Panc1 (cell line): ENCODE measurements around the gene LIME1. TPM values are rescaled to one million over a fixed set of nuclear protein-coding genes. Genes with fewer than 3 reads are reported as not detected.
A peak's percentile ranks its signal among the peaks of the same experiment; 100 is the strongest.
"Not testable (repeated sequence)": the region's sequence is repeated elsewhere in the genome, so short reads cannot be mapped to it uniquely, and the experiment has no call there.

Experiments
- ATAC-seq: fragments of 200-7000 bp; cut with Tn5 transposase; 2 replicates; pipeline ENCODE4 v1.9.1; 2020; ENCODE audit warnings: mild to moderate bottlenecking, moderate library complexity
- BruUV-seq: library from RNA; stranded (reverse); fragments of 400-500 nt; replicated peaks from 2 replicates; lab custom pipeline; 2021; lab: Mats Ljungman, UMichigan
- CTCF ChIA-PET: fragments of 300-600 bp; sonication (Branson Sonifier 250); formaldehyde crosslinking; loops from one replicate; lab custom pipeline; 2022; ENCODE audit warnings: antibody characterized with exemption; lab: Charles Lee
- POLR2A ChIA-PET: fragments of 300-600 bp; sonication (Branson Sonifier 250); formaldehyde crosslinking; loops from one replicate; lab custom pipeline; 2022; ENCODE audit warnings: antibody characterized with exemption; lab: Charles Lee
- DNase-seq: peaks from one replicate; pipeline ENCODE4 v3.0.0-alpha.2; 2010; ENCODE audit warnings: low read depth, low spot score
- H3K27ac ChIP-seq: 2 replicates; pipeline ENCODE4 v1.5.1; 2011; ENCODE audit warnings: mild to moderate bottlenecking, low read length, inconsistent platforms
- H3K27me3 ChIP-seq: fragments of 200-500 bp; sonication (Bioruptor generic); 2 replicates; pipeline ENCODE4 v1.6.0; 2014; ENCODE audit warnings: low read length, inconsistent platforms; ENCODE audit not compliant: control insufficient read depth, insufficient read depth
- H3K36me3 ChIP-seq: fragments of 200-500 bp; sonication (Bioruptor generic); 2 replicates; pipeline ENCODE4 v1.5.1; 2014; ENCODE audit warnings: inconsistent platforms, mild to moderate bottlenecking, low read length, moderate library complexity; ENCODE audit not compliant: control insufficient read depth, insufficient read depth
- H3K4me1 ChIP-seq: 2 replicates; pipeline ENCODE4 v1.5.1; 2011; ENCODE audit warnings: inconsistent platforms, mild to moderate bottlenecking, low read length, moderate library complexity; ENCODE audit not compliant: control insufficient read depth, insufficient read depth
- H3K4me3 ChIP-seq, 2 experiments: 2 replicates each; pipeline ENCODE4 v1.5.1; 2011 to 2012; ENCODE audit warnings: low read depth in 2 of 2, low read length in 2 of 2, mild to moderate bottlenecking in 2 of 2, inconsistent platforms in 1 of 2, moderate library complexity in 1 of 2
- H3K9me3 ChIP-seq: fragments of 200-500 bp; sonication (Bioruptor generic); 2 replicates; pipeline ENCODE4 v1.5.1; 2014; ENCODE audit warnings: low read depth, mild to moderate bottlenecking, inconsistent platforms, low read length, moderate library complexity; ENCODE audit not compliant: control insufficient read depth, insufficient read depth
- POLR2AphosphoS5 ChIP-seq: IDR thresholded peaks from 2 replicates; pipeline ENCODE4 v1.6.1; 2012; ENCODE audit warnings: mild to moderate bottlenecking, low read depth, low read length, moderate library complexity
- SIN3A ChIP-seq: IDR thresholded peaks from 2 replicates; pipeline ENCODE4 v1.6.1; 2012; ENCODE audit warnings: low read depth, mild to moderate bottlenecking, low read length, moderate library complexity, borderline replicate concordance; ENCODE audit not compliant: insufficient read depth
- TCF7L2 ChIP-seq: IDR thresholded peaks from 2 replicates; pipeline ENCODE4 v1.6.1; 2011; ENCODE audit warnings: mild to moderate bottlenecking, low read depth, low read length, inconsistent platforms
- in situ Hi-C: cut with HindIII; loops from 2 replicates; pipeline ENCODE4 v1.10.0; 2016; ENCODE audit warnings: low sequenced_read_pairs, low pct_unique_long_range_greater_than_20kb
- intact Hi-C: fragments of 100-400 bp; cut with micrococcal nuclease; formaldehyde crosslinking; loops from one replicate; pipeline ENCODE4 v1.10.0; 2022; ENCODE audit not compliant: unreplicated experiment
- total RNA-seq: library from RNA; stranded (reverse); gene quantifications from one replicate; pipeline ENCODE4 v1.2.1, GENCODE V29; 2021; ENCODE audit not compliant: unreplicated experiment
- TF ChIP-seq, protein P1 (sequence below): fragments of 450-650 bp; IDR thresholded peaks from 2 replicates; pipeline ENCODE4 v1.5.1; 2017; ENCODE audit warnings: mild to moderate bottlenecking
- TF ChIP-seq, protein P2 (sequence below), 2 experiments: IDR thresholded peaks; 2 replicates each; pipeline ENCODE4 v1.6.1; 2011 to 2012; ENCODE audit warnings: low read depth in 2 of 2, control low read depth in 1 of 2, low read length in 1 of 2, mild to moderate bottlenecking in 1 of 2, moderate library complexity in 1 of 2; ENCODE audit not compliant: insufficient read depth in 1 of 2

LIME1 gene
- total RNA-seq, 1 experiment from 2014 or later, result 15.2 TPM

DNA sequence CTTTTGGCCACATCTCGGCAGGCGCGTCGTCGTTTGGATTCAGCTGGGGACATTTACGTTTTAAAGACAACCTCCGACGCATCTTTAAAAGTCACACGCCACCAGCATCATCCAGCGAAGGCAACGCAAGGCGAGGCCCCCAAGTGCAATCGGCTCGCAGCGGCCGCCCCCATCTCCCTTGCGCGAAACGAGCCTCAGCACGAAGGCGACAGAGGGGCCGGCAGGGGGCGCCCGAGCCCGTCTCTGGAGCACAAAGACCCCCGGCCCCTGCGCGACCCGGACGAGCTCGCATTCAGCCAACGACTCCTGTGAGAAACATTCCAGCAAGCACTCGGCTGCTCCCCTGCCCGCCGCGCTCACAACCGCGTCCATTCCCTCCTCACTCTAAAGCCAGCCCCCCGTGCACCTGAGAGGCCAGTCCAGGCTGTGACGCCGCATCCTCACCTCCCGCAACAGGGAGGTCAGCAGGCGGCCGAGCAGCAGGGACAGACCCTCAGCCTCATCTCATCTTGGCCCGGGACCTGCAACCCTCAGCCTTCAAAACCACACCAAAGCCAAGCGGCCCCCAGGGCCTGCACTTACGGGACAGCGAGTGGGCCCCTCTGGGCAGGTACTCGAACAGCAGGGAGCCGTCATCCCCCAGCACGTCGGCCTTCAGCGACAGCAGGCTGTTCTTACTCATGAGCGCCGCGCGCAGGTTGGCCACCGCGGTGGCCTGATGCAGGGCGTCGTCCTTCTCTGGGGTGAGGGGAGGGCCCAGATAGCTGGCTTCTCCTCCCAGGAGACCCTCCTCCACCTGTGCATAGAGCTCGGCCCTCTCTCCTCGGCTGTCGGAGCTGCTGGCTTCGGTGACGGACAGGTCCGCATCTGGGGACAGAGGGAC is 38.9 kb downstream of the LIME1 start:
- H3K27ac ChIP-seq, result no peak overlapping the region
- no peak for TF ChIP-seq SIN3A
- TF ChIP-seq, protein P1, sequence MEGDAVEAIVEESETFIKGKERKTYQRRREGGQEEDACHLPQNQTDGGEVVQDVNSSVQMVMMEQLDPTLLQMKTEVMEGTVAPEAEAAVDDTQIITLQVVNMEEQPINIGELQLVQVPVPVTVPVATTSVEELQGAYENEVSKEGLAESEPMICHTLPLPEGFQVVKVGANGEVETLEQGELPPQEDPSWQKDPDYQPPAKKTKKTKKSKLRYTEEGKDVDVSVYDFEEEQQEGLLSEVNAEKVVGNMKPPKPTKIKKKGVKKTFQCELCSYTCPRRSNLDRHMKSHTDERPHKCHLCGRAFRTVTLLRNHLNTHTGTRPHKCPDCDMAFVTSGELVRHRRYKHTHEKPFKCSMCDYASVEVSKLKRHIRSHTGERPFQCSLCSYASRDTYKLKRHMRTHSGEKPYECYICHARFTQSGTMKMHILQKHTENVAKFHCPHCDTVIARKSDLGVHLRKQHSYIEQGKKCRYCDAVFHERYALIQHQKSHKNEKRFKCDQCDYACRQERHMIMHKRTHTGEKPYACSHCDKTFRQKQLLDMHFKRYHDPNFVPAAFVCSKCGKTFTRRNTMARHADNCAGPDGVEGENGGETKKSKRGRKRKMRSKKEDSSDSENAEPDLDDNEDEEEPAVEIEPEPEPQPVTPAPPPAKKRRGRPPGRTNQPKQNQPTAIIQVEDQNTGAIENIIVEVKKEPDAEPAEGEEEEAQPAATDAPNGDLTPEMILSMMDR, result peak; percentile 86; the same call in 1 of the 2 replicates
- in situ Hi-C loops (no loop called here), intact Hi-C loops (no loop called here)
- ATAC-seq (no peak), DNase-seq (no peak)
- peaks cover 5% of the 10 kb centered on the region for H3K4me1 ChIP-seq
- CTCF ChIA-PET, result interaction anchor here (0.5 kb wide), 1 partner anchor 16 kb away, joined by 5 read pairs; no protein-coding TSS in a partner anchor
- no peaks in the 10 kb centered on the region for H3K9me3 ChIP-seq
- POLR2A ChIA-PET, result interaction anchor here (0.6 kb wide), 2 partner anchors 22 to 52 kb away, joined by 3 read pairs; no protein-coding TSS in a partner anchor
- H3K27me3 ChIP-seq, result no peaks in the 10 kb centered on the region
- BruUV-seq, result no TSS peak
- no peaks in the 10 kb centered on the region for H3K36me3 ChIP-seq
- H3K4me3 ChIP-seq, result no peak overlapping the region

DNA sequence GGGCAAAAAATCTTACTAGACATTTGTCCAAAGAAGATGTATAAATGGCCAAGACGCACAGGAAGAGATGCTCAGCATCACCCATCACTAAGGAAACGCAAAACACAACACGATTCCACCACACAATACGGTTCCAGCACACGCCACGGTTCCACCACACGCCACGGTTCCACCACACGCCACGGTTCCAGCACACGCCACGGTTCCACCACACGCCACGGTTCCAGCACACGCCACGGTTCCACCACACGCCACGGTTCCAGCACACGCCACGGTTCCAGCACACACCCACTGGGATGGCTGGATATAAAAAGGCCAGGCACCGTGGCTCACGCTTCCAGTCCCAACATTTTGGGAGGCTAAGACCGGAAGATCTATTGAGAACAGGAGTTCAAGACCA is 40.4 kb downstream of the LIME1 start:
- H3K27ac ChIP-seq, ATAC-seq, CTCF ChIA-PET, BruUV-seq, H3K9me3 ChIP-seq, H3K4me1 ChIP-seq, H3K36me3 ChIP-seq, intact Hi-C loops, DNase-seq, H3K4me3 ChIP-seq, in situ Hi-C loops, POLR2A ChIA-PET, H3K27me3 ChIP-seq: not testable (repeated sequence)

DNA sequence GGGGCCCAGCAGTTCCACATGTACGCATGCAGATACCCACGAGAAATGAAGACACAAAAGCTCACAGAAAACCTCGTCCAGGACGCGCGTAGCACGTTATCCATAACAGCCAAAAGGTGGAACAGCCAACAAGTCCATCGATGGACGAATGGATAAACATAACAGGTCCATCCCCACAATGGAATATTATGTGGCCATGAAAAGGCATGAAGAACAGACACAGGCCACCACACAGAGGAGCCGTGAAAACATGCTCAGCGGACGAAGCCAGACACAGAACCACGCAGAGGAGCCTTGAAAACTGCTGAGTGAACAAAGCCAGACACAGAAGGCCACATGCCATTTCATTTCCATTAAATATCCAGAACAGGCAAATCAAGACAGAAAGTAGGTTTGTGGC is 41.1 kb downstream of the LIME1 start:
- ChIA-PET CTCF (no interaction called here), POLR2A (interaction anchor here (0.6 kb wide), 1 partner anchor 94 kb away, joined by 5 read pairs; no protein-coding TSS in a partner anchor)
- DNase-seq, result no peak
- no peak overlapping the region for H3K27ac ChIP-seq
- H3K27me3 ChIP-seq, result no peaks in the 10 kb centered on the region
- no peaks in the 10 kb centered on the region for H3K9me3 ChIP-seq
- ATAC-seq, result no peak
- in situ Hi-C loops, result no loop called here
- H3K36me3 ChIP-seq, result no peaks in the 10 kb centered on the region
- intact Hi-C loops, result no loop called here
- H3K4me1 ChIP-seq, result peaks cover 5% of the 10 kb centered on the region
- no TSS peak for BruUV-seq
- H3K4me3 ChIP-seq, result no peak overlapping the region
- TF ChIP-seq, protein P1, result no peak
- TF ChIP-seq SIN3A (no peak), POLR2AphosphoS5 (no peak), TCF7L2 (no peak)
- TF ChIP-seq, protein P2, sequence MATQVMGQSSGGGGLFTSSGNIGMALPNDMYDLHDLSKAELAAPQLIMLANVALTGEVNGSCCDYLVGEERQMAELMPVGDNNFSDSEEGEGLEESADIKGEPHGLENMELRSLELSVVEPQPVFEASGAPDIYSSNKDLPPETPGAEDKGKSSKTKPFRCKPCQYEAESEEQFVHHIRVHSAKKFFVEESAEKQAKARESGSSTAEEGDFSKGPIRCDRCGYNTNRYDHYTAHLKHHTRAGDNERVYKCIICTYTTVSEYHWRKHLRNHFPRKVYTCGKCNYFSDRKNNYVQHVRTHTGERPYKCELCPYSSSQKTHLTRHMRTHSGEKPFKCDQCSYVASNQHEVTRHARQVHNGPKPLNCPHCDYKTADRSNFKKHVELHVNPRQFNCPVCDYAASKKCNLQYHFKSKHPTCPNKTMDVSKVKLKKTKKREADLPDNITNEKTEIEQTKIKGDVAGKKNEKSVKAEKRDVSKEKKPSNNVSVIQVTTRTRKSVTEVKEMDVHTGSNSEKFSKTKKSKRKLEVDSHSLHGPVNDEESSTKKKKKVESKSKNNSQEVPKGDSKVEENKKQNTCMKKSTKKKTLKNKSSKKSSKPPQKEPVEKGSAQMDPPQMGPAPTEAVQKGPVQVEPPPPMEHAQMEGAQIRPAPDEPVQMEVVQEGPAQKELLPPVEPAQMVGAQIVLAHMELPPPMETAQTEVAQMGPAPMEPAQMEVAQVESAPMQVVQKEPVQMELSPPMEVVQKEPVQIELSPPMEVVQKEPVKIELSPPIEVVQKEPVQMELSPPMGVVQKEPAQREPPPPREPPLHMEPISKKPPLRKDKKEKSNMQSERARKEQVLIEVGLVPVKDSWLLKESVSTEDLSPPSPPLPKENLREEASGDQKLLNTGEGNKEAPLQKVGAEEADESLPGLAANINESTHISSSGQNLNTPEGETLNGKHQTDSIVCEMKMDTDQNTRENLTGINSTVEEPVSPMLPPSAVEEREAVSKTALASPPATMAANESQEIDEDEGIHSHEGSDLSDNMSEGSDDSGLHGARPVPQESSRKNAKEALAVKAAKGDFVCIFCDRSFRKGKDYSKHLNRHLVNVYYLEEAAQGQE (IDR thresholded peaks at IDR 0.05; ENCODE audit: insufficient read depth in 1 of 2, low read depth in 2 of 2, low read length in 1 of 2), result no peak
